ENCODE measurements around the gene TRAF1. TPM values are rescaled to one million over a fixed set of nuclear protein-coding genes. Genes with fewer than 3 reads are reported as not detected.

TRAF1 gene
- total and polyA plus RNA-seq, 10 of the 15 experiments (the other 5 are each of a cell fraction or from before 2014, with no cell fraction given), result 13.8 to 163 (median 128) TPM

- no peak for TF ChIP-seq SREBF1 (IDR thresholded peaks at IDR 0.05; ENCODE audit: low read length)
- TF ChIP-seq POLR2A (IDR thresholded peaks at IDR 0.05; ENCODE audit: low read depth, low read length), result peak; percentile 57
- TF ChIP-seq BCL11A (IDR thresholded peaks at IDR 0.05; ENCODE audit: low read depth, low read length), result peak; percentile 53; the same call in 1 of the 2 replicates
- TF ChIP-seq RAD21 (IDR thresholded peaks at IDR 0.05; ENCODE audit: insufficient read depth, low read depth, low read length), result no peak
- 0 out of 2 replicates have a peak, but pooled peaks have one; percentile 2 for TF ChIP-seq TCF12 (IDR thresholded peaks at IDR 0.05; ENCODE audit: low read depth, low read length)
- TF ChIP-seq CREM (IDR thresholded peaks at IDR 0.05; ENCODE audit: low read depth), result peak; percentile 92
- TF ChIP-seq IKZF2 (IDR thresholded peaks at IDR 0.05), result no peak
- no peak for TF ChIP-seq PBX3 (IDR thresholded peaks at IDR 0.05; ENCODE audit: insufficient replicate concordance, low read depth, low read length)
- no peak for TF ChIP-seq TCF7 (IDR thresholded peaks at IDR 0.05; ENCODE audit: borderline replicate concordance)
- 0 out of 2 replicates have a peak, but pooled peaks have one; percentile 9 for TF ChIP-seq POLR2AphosphoS2 (IDR thresholded peaks at IDR 0.05; ENCODE audit: low read depth, low read length)
- TF ChIP-seq, protein P1, sequence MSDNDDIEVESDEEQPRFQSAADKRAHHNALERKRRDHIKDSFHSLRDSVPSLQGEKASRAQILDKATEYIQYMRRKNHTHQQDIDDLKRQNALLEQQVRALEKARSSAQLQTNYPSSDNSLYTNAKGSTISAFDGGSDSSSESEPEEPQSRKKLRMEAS (IDR thresholded peaks at IDR 0.05; ENCODE audit: low read depth, low read length), result no peak
- TF ChIP-seq SPI1 (IDR thresholded peaks at IDR 0.05; ENCODE audit: borderline replicate concordance, insufficient read depth, low read depth, low read length), result no peak
- TF ChIP-seq YY1 (IDR thresholded peaks at IDR 0.05; ENCODE audit: low read depth, low read length), result no peak
- TF ChIP-seq KAT2A (conservative IDR thresholded peaks at IDR 0.05; ENCODE audit: control insufficient read depth, low read depth, low read length), result no peak
- TF ChIP-seq WRNIP1 (IDR thresholded peaks at IDR 0.05; ENCODE audit: borderline replicate concordance, low read depth, low read length), result no peak
- TF ChIP-seq BHLHE40 (IDR thresholded peaks at IDR 0.05; ENCODE audit: borderline replicate concordance in 1 of 2, low read depth in 2 of 2, low read length in 1 of 2), result no peak
- TF ChIP-seq SIX5 (IDR thresholded peaks at IDR 0.05; ENCODE audit: low read depth, low read length, severe bottlenecking), result peak; percentile 5
Measured at GRCh38 chr9:120893611-120894307, 32.8 kb downstream of the TRAF1 start (continued).
